ENCODE results near the gene AVPI1. TPM values are rescaled to one million over a fixed set of nuclear protein-coding genes. Genes with fewer than 3 reads are reported as not detected.

AVPI1 gene
- total RNA-seq, 2 experiments from 2014 or later, result 2.5 to 3.0 TPM

DNA sequence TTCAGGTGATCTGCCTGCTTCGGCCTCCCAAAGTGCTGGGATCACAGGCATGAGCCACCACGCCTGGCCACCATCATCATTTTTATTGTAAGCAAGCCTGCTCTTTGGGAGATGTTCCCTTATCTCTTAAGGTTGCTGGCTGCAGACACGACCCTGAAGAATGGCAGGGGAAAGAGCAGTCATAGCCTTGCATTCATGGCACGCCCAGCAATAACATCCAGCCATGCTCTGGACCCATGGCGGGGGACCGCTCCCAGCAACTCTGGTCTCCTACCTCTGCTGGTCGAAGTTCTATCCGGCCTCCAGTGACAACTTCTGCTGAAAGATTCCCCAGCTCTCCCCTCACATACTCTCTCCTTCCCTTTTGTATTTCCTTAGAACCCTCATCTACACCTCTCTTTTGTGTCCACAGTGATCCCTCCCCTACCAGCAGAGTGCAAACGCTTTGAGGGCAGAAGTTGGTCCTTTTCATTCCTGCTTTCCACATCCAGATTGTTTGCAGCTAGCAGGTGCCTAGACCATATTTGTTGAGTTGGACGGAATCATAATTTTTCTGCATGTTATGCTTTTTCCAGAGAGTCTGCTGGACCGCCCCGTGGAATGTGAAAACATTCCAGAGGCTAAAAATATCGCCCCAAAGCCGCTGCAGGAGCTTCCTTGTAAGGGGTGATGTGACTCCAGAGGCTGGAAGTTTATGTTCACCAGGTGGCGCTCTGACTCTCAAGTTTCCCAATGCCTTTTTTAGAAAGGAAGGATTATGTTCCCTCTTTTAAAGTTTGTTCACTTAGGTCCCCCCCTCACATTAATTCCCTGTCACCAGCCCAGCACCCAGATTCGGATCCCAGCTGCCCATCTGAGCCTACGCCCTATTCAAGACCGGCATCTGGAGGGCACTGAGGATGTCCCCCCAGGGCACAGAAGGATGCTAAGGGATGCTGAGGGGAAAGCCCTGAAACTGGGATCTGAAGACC is 22.2 kb upstream of the AVPI1 start:
- POLR2A ChIA-PET, result interaction anchor here (0.8 to 1.3 kb wide), 2 partner anchors 11 to 14 kb away, joined by 3 to 4 read pairs; no protein-coding TSS in a partner anchor
- Mint-ChIP-seq H3K36me3 (ENCODE audit: low read depth) (peaks cover 1% of the 10 kb centered on the region), H3K9me3 (no peaks in the 10 kb centered on the region), H3K4me1 (ENCODE audit: low read depth) (peaks cover 6% of the 10 kb centered on the region), H3K27ac (no peak overlapping the region), H3K27me3 (peaks cover 19% of the 10 kb centered on the region), H3K4me3 (no peak overlapping the region)
- CTCF ChIA-PET, result interaction anchor here (0.6 to 20.1 kb wide), 19 partner anchors 7 to 161 kb away, joined by 3 to 537 read pairs (median 5); partner anchors contain the start of genes AVPI1 and ZFYVE27
- TF ChIP-seq, protein P1, sequence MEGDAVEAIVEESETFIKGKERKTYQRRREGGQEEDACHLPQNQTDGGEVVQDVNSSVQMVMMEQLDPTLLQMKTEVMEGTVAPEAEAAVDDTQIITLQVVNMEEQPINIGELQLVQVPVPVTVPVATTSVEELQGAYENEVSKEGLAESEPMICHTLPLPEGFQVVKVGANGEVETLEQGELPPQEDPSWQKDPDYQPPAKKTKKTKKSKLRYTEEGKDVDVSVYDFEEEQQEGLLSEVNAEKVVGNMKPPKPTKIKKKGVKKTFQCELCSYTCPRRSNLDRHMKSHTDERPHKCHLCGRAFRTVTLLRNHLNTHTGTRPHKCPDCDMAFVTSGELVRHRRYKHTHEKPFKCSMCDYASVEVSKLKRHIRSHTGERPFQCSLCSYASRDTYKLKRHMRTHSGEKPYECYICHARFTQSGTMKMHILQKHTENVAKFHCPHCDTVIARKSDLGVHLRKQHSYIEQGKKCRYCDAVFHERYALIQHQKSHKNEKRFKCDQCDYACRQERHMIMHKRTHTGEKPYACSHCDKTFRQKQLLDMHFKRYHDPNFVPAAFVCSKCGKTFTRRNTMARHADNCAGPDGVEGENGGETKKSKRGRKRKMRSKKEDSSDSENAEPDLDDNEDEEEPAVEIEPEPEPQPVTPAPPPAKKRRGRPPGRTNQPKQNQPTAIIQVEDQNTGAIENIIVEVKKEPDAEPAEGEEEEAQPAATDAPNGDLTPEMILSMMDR (IDR thresholded peaks at IDR 0.05), result peak; percentile 60
- intact Hi-C loops (cut with micrococcal nuclease), result loop anchor here (2.0 kb wide), 1 partner anchor 22 kb away; no protein-coding TSS in a partner anchor
- DNase-seq (peak; percentile 65), ATAC-seq (no peak)

DNA sequence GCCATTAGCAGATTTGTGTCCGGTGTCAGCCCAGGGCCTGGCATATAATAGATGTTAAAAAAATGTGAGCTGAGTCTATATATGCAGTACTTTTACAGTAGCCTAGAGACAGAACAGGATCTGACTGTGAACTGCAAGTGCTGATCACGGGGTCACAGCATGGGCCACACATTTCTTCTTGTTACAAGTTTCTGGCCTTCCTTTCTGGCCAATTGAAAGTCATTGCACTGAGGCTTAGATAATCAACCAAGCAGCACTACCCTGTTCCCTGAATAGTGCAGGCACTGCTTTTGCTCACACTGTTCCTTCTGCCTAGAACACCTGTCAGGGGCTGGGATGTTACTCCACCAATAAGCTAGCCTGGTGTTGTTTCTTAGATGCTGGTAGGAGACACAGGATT is 21.1 kb upstream of the AVPI1 start:
- Mint-ChIP-seq H3K36me3 (ENCODE audit: low read depth) (no peaks in the 10 kb centered on the region), H3K27me3 (peaks cover 17% of the 10 kb centered on the region), H3K27ac (no peak overlapping the region), H3K4me3 (no peak overlapping the region), H3K4me1 (ENCODE audit: low read depth) (peaks cover 4% of the 10 kb centered on the region), H3K9me3 (no peaks in the 10 kb centered on the region)
- TF ChIP-seq, protein P1 (IDR thresholded peaks at IDR 0.05), result no peak
- CTCF ChIA-PET, result interaction anchor here (0.8 to 20.1 kb wide), 6 partner anchors 8 to 84 kb away, joined by 3 to 537 read pairs (median 8); partner anchors contain the start of genes AVPI1 and ZFYVE27
- ATAC-seq (no peak), DNase-seq (no peak)
- POLR2A ChIA-PET, result interaction anchor here (0.8 to 1.3 kb wide), 2 partner anchors 10 to 15 kb away, joined by 3 to 4 read pairs; no protein-coding TSS in a partner anchor
- intact Hi-C loops (cut with micrococcal nuclease), result loop anchor here (2.0 kb wide), 1 partner anchor 23 kb away; no protein-coding TSS in a partner anchor

DNA sequence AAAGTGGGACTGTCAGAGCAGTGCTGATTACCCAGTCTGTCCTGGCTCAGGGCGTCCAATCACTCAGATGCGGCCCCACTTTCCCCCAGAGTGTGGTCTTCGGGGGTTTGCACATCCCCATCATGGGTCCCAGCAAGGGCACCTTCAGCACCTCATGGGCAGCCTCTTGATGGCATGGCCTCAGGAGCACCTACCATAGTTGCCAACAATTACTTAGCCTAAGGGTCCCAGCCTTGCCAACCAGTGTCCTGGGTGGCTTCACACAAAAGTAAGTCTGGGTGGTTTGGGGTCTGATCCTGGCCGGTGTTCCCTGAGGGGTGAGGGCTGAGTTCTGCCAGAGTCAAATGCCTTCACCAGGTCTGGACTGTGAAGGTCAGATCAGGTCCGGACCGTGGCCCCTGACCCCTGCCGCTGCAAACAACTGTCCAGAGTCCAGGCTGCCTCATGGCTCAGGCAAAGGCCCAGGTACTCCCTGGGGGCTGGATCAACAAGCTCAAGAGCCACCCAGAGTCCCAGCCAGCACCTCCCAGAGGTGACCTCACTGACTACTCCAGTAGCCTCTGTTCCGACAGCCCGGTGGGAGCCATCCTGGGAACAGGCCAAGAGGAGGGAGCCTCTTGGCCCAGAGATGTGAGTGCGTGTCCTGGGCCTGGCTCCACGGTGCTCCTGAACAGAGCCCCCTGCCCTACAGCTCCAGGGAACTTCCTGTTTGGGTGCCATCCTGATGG is 20.3 kb upstream of the AVPI1 start:
- no peaks in the 10 kb centered on the region for H3K9me3 Mint-ChIP-seq
- H3K36me3 Mint-ChIP-seq (ENCODE audit: low read depth), result no peaks in the 10 kb centered on the region
- no peak for ATAC-seq
- peaks cover 14% of the 10 kb centered on the region for H3K27me3 Mint-ChIP-seq
- H3K4me3 Mint-ChIP-seq, result no peak overlapping the region
- no peak overlapping the region for H3K27ac Mint-ChIP-seq
- CTCF ChIA-PET, result interaction anchor here (3.2 to 20.1 kb wide), 2 partner anchors 21 to 22 kb away, joined by 19 to 537 read pairs; partner anchors contain the start of genes AVPI1 and ZFYVE27
- intact Hi-C loops (cut with micrococcal nuclease), result no loop called here
- no peak for DNase-seq
- POLR2A ChIA-PET, result no interaction called here
- no peaks in the 10 kb centered on the region for H3K4me1 Mint-ChIP-seq (ENCODE audit: low read depth)
- TF ChIP-seq, protein P1 (IDR thresholded peaks at IDR 0.05), result no peak

DNA sequence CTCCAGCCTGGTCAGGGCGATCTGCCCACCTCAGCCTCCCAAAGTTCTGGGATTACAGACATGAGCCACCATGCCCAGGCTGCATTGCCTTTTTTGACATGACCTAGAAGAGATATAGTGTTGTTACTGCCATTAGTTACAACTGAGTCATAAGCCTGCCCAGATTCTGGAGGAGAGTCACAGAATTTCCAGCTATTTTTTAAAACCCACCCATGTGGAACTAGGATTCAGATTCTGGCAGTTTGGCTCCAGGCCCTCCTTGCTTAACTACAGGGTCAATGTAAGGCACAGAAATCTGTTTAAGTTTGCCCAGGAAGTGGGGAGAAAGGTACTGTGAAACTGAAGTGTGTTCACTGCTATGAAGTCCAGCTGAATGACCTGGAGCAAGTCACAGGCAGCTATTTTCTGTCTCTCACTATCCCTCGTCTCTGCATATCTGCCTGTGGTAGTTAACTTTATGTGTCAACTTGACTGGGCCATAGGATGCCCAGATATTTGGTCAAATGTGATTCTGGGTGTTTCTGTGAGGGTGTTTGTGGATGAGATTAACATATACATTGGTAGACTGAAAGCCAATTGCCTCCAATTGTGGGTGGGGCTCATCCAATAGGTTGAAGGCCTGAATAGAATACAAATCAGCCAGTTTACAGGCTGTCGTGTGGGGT is 18.1 kb upstream of the AVPI1 start:
- no peak for DNase-seq
- H3K4me3 Mint-ChIP-seq, result no peak overlapping the region
- peaks cover 10% of the 10 kb centered on the region for H3K27me3 Mint-ChIP-seq
- ChIA-PET CTCF (interaction anchor here (0.8 to 20.1 kb wide), 6 partner anchors 12 to 164 kb away, joined by 3 to 537 read pairs (median 28); partner anchors contain the start of genes AVPI1 and ZFYVE27), POLR2A (interaction anchor here (0.6 to 1.4 kb wide), 2 partner anchors 9 to 244 kb away, joined by 3 read pairs; no protein-coding TSS in a partner anchor)
- no peaks in the 10 kb centered on the region for H3K36me3 Mint-ChIP-seq (ENCODE audit: low read depth)
- TF ChIP-seq, protein P1 (IDR thresholded peaks at IDR 0.05), result no peak
- no peaks in the 10 kb centered on the region for H3K9me3 Mint-ChIP-seq
- intact Hi-C loops (cut with micrococcal nuclease), result no loop called here
- no peaks in the 10 kb centered on the region for H3K4me1 Mint-ChIP-seq (ENCODE audit: low read depth)
- no peak overlapping the region for H3K27ac Mint-ChIP-seq
- ATAC-seq, result no peak
